ENCODE data around the gene MYO9B.
"Not testable (repeated sequence)": the region's sequence is repeated elsewhere in the genome, so short reads cannot be mapped to it uniquely, and the experiment has no call there.

Gene MYO9B

DNA sequence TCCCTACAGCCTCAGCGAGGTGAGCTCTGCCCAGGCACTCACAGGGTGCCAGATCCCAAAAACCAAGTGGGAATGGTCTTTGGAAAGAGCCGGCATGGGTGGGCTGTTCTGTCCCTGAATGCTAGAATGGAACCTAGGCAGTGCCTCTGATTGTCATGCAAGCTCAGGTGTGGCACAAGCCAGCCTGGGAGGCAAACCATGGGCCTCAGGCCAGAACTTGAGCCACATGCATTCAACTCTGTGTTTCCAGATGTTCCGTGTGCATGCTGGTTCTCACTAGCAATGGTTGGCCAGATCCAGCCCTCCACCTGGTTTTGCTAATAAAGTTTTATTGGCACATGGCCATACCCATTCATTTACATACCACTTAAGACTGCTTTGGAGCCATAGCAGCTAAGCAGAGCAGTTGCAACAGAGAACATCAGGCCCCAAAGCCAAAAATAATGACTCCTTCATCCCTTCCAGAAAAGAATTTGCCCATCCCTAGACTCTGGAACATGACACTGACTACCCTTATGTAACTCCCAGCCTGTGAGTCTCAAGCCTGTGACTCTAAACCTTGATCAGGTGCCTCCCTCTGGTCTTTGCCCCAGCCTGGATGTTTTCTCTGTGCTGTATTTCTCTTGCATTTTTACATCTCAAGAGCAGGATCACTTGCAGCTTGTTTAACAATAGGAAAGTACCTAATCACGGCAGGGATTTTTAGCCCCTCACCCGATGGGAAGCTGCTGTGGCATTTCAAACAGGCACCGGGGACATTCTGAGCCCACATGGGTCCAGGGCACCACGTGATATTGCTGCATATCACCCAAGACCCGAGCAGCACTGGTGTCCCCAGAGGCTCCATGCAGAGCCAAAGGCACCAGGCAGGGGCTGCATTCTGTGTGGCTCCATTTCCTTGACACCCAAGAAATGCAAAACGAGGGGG lies 84.2 kb downstream of the MYO9B start:
- no peak overlapping the region for H3K4me3 ChIP-seq (ENCODE audit: control insufficient read depth, low read depth, low read length)
- peak; percentile 14 for DNase-seq (ENCODE audit: low read depth)
- TF ChIP-seq, protein P1, sequence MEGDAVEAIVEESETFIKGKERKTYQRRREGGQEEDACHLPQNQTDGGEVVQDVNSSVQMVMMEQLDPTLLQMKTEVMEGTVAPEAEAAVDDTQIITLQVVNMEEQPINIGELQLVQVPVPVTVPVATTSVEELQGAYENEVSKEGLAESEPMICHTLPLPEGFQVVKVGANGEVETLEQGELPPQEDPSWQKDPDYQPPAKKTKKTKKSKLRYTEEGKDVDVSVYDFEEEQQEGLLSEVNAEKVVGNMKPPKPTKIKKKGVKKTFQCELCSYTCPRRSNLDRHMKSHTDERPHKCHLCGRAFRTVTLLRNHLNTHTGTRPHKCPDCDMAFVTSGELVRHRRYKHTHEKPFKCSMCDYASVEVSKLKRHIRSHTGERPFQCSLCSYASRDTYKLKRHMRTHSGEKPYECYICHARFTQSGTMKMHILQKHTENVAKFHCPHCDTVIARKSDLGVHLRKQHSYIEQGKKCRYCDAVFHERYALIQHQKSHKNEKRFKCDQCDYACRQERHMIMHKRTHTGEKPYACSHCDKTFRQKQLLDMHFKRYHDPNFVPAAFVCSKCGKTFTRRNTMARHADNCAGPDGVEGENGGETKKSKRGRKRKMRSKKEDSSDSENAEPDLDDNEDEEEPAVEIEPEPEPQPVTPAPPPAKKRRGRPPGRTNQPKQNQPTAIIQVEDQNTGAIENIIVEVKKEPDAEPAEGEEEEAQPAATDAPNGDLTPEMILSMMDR (conservative IDR thresholded peaks at IDR 0.05; ENCODE audit: control insufficient read depth, insufficient read depth, low read depth, low read length), result no peak

DNA sequence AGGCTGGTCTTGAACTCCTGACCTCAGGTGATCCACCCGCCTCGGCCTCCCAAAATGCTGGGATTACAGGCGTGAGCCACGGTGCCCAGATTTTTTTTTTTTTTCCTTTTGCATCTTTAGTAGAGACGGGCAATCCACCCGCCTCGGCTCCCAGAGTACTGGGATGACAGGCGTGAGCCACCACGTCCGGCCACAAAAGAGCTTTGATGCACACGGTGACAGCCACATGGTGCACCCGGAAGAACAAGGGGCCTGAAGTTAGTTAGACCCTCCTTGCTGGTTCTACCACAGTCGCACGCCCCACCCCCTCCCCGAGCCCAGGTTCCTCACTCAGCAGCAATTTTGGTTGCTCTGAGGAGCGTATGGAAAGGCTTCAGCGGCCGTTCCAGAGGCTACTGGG lies 85.3 kb downstream of the MYO9B start:
- no peak for DNase-seq (ENCODE audit: low read depth)
- TF ChIP-seq, protein P1 (conservative IDR thresholded peaks at IDR 0.05; ENCODE audit: control insufficient read depth, insufficient read depth, low read depth, low read length), result no peak

DNA sequence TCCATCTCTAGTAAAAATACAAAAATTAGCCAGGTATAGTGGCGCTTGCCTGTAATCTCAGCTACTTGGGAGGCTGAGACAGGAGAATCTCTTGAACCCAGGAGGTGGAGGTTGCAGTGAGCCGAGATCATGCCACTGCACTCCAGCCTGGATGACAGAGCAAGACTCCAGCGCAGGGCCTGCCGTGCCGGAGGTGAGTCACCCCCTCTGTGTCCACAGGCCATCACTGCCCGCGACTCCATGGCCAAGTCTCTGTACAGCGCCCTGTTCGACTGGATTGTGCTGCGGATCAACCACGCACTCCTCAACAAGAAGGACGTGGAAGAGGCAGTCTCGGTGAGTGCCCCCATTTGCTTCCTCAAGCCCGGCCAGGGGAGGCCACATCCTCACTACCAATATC lies 86.6 kb downstream of the MYO9B start:
- DNase-seq (ENCODE audit: low read depth); H3K4me3 ChIP-seq (ENCODE audit: control insufficient read depth, low read depth, low read length): not testable (repeated sequence)

More for the DNA sequence above, 85.3 kb downstream of the MYO9B start:
- H3K4me3 ChIP-seq (ENCODE audit: control insufficient read depth, low read depth, low read length), result no peak overlapping the region

DNA sequence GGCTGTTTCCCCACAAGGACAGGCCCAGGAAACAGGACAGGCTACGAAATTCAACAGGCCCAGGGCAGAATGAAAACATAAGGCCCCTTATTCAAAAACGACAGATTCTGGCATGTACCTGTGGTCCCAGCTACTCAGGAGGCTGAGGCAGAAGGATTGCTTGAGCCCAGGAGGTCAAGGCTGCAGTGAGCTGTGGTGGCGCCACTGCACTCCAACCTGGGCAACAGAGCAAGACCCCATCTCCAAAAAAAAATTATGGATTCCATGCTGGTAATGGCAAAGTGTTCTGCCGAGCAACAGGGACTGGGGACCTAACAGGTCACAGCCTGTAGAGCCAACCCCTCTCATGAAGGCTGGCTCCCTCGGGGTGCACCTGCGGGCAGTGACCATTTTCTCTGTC lies 87.0 kb downstream of the MYO9B start:
- no peak overlapping the region for H3K4me3 ChIP-seq (ENCODE audit: control insufficient read depth, low read depth, low read length)
- no peak for DNase-seq (ENCODE audit: low read depth)
- TF ChIP-seq, protein P1 (conservative IDR thresholded peaks at IDR 0.05; ENCODE audit: control insufficient read depth, insufficient read depth, low read depth, low read length), result no peak

DNA sequence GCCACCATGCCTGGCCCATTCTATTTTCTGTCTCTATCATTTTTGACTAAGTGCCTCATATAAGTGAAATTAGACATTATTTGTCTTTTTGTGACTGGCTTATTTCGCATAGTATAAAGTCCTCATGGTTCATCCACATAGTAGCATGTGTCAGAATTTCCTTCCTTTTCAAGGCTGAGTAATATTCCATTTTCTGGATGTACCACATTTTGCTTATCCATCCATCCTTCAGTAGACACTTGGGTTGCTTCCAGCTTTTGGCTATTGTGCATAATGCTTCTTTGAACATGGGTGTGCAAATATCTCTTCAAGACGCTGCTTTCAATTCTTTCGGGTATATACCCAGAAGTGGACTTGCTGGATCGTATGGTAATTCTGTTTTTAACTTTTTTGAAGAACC lies 88.1 kb downstream of the MYO9B start:
- TF ChIP-seq, protein P1 (conservative IDR thresholded peaks at IDR 0.05; ENCODE audit: control insufficient read depth, insufficient read depth, low read depth, low read length), result no peak
- no peak overlapping the region for H3K4me3 ChIP-seq (ENCODE audit: control insufficient read depth, low read depth, low read length)
- no peak for DNase-seq (ENCODE audit: low read depth)

DNA sequence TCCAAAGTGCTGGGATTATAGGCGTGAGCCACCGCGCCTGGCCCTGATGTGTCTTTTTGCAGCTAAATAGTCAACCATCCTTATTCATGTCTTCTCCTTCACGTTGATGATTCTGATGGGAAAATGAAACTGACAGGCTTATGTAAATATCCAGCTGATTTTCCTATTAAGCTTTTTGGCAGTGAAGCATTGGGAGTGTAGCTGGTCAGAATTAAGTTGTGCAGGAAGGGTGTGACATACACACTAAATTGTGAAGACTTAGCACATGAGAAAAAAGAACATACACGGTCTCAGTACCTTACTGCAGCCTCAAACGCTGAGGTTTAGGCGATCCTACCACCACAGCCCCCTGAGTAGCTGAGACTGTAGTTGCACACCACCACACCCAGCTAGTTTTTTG lies 89.1 kb downstream of the MYO9B start:
- no peak for DNase-seq (ENCODE audit: low read depth)
- no peak overlapping the region for H3K4me3 ChIP-seq (ENCODE audit: control insufficient read depth, low read depth, low read length)
- TF ChIP-seq, protein P1 (conservative IDR thresholded peaks at IDR 0.05; ENCODE audit: control insufficient read depth, insufficient read depth, low read depth, low read length), result no peak

DNA sequence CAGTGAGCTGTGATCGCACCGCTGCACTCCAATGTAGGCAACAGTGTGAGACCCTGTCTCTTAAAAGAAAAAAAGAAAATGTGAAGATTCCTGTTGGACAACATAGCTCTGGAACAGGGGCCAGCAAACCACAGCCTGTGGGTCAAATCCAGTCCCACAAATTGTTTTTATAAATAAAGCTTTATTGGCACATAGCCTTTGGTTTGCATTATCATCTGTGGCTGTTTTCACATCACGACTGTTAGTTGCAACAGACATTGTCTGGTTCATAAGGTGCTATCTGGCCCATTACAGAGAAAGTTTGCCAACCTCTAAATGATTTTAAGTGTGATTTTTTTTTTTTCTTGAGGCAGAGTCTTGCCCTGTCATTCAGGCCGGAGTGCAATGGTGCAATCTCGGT lies 90.1 kb downstream of the MYO9B start:
- no peak overlapping the region for H3K4me3 ChIP-seq (ENCODE audit: control insufficient read depth, low read depth, low read length)
- DNase-seq (ENCODE audit: low read depth), result no peak
- TF ChIP-seq, protein P1 (conservative IDR thresholded peaks at IDR 0.05; ENCODE audit: control insufficient read depth, insufficient read depth, low read depth, low read length), result no peak
